ENCODE results near the gene TFDP1.

- TF ChIP-seq CTCF (IDR thresholded peaks at IDR 0.05; ENCODE audit: low read length) (no peak), EZH2 (IDR thresholded peaks at IDR 0.05; ENCODE audit: borderline replicate concordance, low read length) (no peak)
These were observed 58.0 kb downstream of the TFDP1 start for GRCh38 chr13:113642563-113642962.
